Mammary epithelial cell (primary cell): ENCODE data around the gene ASPG.

ENCODE experiments used
- CTCF ChIP-seq, 2 donors: IDR thresholded peaks in 1 of 2; conservative IDR thresholded peaks in 1 of 2; 2 replicates each; pipeline ENCODE4 v1.5.1; 2011 to 2012; ENCODE audit warnings: inconsistent platforms in 2 of 2, low read length in 2 of 2, mild to moderate bottlenecking in 2 of 2, control low read depth in 1 of 2, low read depth in 1 of 2; ENCODE audit not compliant: insufficient read depth in 1 of 2; ENCODE audit errors: extremely low read depth in 1 of 2
- EZH2 ChIP-seq: IDR thresholded peaks from 2 replicates; pipeline ENCODE4 v1.6.1; 2012; ENCODE audit warnings: low read length, inconsistent platforms, borderline replicate concordance

- TF ChIP-seq CTCF (conservative IDR thresholded peaks at IDR 0.05 in 1 of 2, IDR thresholded peaks at IDR 0.05 in 1 of 2; ENCODE audit: extremely low read depth in 1 of 2, insufficient read depth in 1 of 2, low read depth in 1 of 2, low read length in 2 of 2) (no peak), EZH2 (no peak)
Measured at GRCh38 chr14:104128981-104129380, 43.5 kb downstream of the ASPG start.
